GM12892 (cell line): Measurements from ENCODE around the gene TMEM209.

Source experiments
- POLR2A ChIP-seq: IDR thresholded peaks from 2 replicates; pipeline ENCODE4 v1.6.1; 2011; ENCODE audit warnings: low read depth, low read length, control low read depth
- POLR2AphosphoS5 ChIP-seq: IDR thresholded peaks from 2 replicates; pipeline ENCODE4 v1.6.1; 2011; ENCODE audit warnings: low read depth, low read length, control low read depth
- TAF1 ChIP-seq: IDR thresholded peaks from 2 replicates; pipeline ENCODE4 v1.6.1; 2011; ENCODE audit warnings: low read depth, mild to moderate bottlenecking, control low read depth, low read length, borderline replicate concordance

GRCh38 chr7:130242198-130243014 lies 37.2 kb upstream of the TMEM209 start:
- TF ChIP-seq POLR2A = no peak
- TF ChIP-seq POLR2AphosphoS5 = no peak
- no peak for TF ChIP-seq TAF1
